Measurements from ENCODE around the gene ARMH3.
A peak's percentile ranks its signal among the peaks of the same experiment; 100 is the strongest.

DNA sequence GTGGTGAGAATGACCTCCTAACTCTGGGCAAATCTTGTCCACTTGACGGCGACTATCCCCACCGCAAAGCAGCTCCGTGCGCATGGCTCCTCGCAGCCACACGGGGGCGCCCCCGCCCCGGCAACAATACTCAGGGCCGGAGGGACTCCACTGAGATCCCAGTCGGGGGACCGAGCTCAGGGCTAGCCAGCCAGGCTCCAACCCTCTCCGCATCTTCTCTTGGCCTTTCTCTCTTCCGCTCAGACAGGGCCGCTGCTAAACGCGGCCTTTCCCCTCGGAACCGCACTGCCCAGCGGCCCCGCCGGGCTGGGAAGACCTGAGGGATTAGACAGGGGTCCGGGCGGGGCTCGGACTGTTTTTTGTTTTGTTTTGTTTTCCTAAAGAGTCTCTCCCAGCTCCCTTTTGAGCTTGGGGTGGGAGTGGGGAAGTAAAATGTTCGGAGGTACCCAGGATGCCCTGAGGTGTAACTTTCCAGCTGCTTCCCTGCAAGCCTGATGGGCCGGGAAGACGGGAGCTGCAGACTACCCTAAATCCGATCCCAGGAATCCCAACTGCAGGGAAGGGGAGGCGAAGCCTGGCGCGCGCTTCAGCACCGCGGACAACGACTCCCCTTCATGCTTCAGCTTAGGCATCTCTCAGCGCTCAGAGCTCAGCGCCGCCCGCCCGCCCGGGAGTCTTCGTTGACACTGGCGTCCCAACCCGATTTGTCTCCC is 215.1 kb downstream of the ARMH3 start:
- TF ChIP-seq, protein P1, sequence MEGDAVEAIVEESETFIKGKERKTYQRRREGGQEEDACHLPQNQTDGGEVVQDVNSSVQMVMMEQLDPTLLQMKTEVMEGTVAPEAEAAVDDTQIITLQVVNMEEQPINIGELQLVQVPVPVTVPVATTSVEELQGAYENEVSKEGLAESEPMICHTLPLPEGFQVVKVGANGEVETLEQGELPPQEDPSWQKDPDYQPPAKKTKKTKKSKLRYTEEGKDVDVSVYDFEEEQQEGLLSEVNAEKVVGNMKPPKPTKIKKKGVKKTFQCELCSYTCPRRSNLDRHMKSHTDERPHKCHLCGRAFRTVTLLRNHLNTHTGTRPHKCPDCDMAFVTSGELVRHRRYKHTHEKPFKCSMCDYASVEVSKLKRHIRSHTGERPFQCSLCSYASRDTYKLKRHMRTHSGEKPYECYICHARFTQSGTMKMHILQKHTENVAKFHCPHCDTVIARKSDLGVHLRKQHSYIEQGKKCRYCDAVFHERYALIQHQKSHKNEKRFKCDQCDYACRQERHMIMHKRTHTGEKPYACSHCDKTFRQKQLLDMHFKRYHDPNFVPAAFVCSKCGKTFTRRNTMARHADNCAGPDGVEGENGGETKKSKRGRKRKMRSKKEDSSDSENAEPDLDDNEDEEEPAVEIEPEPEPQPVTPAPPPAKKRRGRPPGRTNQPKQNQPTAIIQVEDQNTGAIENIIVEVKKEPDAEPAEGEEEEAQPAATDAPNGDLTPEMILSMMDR (IDR thresholded peaks at IDR 0.05): peak; percentile 52 to 80 (median 69)
- no peak for TF ChIP-seq POLR2A (IDR thresholded peaks at IDR 0.05)

Measured in breast epithelium (tissue), 3 donors.